SIG-M5 treated with dmso at 0.1 percent for 504 hours (cell line): ENCODE results near the gene LSM5.

Experiments used
- DNase-seq: peaks from one replicate; lab custom pipeline; 2025; ENCODE audit not compliant: unreplicated experiment; lab: John Stamatoyannopoulos, UW

The LSM5 gene

DNA sequence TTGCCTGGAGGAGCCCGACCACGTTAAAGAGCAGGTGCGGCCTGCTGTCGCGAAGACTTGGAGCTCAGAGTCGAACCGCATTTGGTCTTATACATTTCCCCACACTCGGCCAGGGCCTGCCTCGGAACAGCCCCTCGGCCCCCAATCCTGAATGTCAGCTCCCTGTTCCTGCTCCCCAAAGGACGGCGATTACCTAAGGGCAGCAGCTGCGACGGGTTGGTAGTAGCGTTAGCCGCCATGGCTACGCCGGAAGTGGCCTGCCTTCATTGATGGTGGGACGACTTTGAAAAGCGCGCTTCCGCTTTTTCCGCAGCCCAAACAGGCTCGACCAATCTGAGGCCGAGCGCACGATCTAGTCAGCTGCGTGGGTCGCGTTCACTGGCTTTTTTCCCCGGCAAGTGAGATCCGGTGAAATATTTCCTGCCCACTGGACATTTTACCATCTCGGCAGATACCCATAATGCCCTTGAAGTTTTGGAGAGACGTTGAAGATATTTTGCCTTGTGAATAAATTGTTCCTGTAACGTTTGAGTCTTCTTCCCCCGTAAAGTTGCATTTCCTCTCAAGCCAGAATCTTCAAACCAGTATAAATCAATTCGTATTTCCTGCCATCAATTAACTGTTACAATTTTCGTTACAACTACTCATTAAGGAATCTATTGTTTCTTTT is at the start of gene LSM5:
Gene LSM5 (minus strand): TSS at position 254 of the 670 bp plus-strand sequence. CDS start 15 bp downstream, at position 239.
- peak; percentile 96 for DNase-seq

DNA sequence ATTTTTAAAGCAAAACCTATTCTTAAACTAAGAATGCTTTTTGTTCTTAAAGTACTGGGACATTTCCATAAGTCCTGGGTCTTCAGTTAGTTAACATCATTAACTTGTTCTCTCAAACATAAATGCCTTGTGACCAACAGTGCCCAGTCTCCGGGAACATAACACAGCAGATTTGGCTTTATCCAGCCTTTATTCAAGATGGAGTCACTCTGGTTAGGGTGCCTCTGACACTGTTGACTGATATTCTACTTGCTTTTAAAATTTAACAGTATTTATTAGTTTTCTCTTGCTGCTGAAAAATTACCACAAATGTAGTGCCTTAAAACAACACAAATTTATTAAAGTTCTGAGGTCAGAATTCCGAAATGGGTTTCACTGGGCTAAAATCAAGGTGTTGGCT is 49.2 kb upstream of the LSM5 start:
- no peak for DNase-seq

DNA sequence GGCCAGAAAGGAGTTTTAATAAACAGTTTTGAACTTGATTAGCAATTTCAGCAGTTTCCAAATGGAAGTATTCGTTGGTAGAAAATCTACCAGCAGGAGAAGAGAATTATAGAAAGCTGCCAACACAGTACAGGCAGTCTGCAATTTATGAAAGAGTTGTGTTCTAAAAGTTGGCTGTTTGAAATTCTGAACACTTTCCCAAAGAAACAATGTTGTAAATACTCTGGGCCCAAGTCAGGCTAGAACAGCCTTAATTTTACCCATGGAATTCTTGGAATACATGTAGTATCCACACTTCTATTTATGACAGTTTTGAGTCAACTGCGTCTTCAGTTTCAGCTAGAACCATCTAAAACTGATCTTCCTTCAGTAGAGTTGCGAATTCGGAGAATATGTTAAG is 47.6 kb upstream of the LSM5 start:
- no peak for DNase-seq

GRCh38 chr7:32536585-32536984 is 46.4 kb upstream of the LSM5 start:
- no peak for DNase-seq

DNA sequence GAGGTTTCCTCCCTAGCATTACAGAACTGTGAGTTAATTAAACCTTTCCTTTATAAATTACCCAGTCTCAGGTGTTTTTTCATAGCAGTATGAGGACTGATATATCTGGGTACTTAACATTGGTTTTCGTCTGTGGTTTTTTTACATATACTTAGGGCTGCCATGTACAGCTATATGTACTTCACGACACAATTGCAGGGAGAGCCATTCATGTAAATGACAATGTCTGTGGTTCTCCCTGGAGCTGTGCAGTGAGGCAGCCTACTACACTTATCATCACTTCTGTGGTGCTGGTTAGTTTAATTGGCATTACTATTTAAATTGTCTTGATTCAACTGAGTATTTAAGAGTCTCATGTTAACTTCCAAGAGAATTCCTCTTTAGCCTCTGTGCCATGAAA is 45.8 kb upstream of the LSM5 start:
- no peak for DNase-seq

DNA sequence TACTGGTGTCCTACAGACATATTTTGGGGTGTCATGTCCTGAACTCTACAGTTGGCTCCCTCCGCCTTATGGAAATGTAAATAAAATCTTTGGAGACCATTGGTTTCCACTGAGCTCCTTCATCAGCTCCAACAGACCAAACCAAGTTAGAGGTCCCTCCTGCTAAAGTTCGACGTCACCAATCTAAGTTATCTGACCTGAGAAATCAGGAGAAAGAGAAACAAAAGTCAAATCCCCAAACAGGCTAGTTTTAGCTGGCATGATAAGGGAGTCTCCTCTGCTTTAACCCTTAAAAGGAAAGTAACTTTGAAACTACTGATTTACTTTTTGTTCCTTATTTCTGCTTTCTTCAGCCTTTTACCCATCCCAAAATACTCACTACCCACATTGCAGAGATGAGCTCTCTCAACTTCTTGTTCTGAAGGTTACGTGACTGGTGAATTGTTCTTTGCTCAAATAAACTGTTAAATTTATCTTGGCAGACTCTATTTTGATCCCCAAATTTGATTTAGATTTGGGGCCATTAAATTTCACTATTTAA is 45.1 kb upstream of the LSM5 start:
- DNase-seq, result peak; percentile 53

DNA sequence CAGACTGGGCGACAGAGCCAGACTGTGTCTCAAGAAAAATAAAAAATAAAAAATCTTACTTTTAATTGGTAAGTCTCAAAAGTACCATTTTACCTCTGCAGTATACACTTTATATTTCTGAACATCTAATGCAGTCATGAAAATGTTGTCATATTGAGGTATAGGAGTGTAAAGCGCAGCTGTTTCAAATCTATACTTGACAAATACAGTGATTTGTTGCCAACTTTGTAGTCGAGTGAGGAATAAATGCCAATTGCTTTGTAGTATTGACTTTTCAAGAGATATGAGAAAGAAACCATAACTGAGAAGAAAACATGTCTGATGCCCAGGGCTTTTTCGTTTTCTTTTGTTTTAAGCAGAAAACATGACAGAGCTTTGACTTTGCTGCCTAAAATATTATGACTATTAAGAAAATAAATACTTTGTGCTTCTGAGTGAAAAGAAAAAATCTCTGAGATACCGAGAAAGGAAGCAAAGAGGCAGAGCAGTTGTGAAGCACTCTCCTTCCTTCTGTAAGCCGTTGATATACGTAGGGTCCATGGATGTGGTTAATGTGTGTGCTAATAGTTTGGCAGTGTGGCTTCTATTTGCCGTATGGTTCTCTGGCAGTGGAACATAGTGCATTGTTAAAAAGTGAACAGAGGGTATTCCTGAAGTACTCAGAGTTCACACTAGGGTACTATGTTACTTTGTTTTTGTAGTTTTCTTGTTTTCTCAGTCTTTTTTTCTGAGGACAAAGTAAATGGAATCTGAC is 43.3 kb upstream of the LSM5 start:
- DNase-seq, result no peak

- DNase-seq, result no peak
Measured at GRCh38 chr7:32532716-32533115, 42.5 kb upstream of the LSM5 start.

DNA sequence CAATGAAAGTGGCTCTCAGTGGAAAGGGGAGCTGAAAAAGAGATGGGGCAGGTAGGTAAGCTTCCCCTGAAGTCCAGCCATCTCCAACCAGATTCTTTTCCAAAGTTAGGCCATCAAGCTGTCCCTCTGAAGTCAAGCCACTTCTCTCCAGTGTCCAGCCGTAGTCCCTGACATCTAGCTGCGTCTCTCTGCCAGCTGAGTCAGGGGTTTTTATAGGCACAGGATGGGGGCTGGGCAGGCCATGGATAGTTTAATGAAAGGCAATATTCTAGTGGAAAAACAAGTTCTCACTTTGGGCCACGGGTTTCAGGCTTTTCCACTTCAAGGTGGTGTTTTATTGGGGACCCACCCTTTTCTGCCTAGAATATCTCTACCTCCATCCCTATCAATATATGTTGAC is 41.9 kb upstream of the LSM5 start:
- DNase-seq, result no peak

DNA sequence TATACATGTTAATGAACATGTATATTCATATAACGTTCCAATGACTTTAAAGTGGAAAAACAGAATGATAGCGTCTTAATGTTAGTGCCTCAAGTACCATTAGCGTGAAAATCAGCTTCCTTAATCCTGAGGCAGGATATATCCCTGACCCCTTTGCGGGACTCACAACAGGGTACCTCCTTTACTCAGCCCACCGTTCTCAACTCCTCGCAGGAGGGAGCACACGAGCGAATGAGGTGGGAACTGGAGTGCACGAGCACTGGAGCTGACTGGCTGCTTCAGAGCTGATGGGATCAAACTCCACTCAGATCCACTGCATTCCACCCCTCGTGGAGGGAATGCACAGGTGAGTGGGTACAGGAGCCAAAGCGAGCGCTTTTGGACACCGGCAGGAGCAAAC is 41.2 kb upstream of the LSM5 start:
- no peak for DNase-seq

- no peak for DNase-seq
Measured at GRCh38 chr7:32525839-32526238, 35.7 kb upstream of the LSM5 start.

- DNase-seq, result no peak
Measured at GRCh38 chr7:32524631-32525030, 34.5 kb upstream of the LSM5 start.

- no peak for DNase-seq
Measured at GRCh38 chr7:32522746-32523530, 32.8 kb upstream of the LSM5 start.

DNA sequence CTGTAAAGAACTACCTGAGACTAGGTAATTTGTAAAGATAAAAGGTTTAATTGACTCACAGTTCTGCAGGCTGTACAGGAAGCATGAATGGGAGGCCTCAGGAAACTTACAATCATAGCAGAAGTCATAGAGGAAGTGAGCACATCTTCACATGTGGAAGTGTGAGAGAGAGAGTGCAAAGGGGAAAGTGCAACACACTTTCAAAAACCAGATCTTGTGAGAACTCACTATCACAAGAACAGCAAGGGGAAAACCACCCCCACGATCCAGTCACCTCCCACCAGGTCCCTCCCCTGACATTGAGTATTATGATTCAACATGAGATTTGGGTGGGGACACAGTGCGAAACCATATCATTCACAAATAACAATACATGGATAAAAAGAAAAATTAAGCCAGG is 29.6 kb upstream of the LSM5 start:
- DNase-seq, result no peak

GRCh38 chr7:32518534-32519140 is 28.5 kb upstream of the LSM5 start:
- no peak for DNase-seq

DNA sequence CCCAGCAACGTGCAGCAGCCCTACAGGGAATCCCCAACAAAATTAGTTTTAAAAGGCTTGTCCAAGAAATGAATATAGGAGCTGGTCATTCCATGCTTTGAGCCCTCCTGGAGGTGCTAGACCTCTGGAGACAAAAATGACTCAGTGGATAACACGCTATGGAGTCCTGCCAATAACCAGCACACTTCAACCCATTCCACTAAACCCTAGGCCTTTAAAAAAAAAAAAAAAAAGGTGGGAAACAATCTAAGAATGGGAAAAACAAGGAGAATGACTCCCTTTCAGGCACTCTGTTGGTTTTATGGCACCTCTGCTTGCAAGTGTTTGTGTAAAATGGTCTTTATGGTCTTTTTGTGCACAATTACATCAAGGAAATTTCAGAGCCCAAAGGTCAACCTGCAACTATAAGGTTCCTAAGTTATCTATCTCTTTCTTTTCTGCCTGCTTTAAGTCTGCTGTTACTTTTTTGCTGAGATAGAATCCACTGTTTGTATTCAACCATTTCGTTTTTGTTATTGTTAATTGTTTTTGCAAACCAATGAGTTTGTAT is 26.4 kb upstream of the LSM5 start:
- no peak for DNase-seq

GRCh38 chr7:32515890-32516550 is 25.8 kb upstream of the LSM5 start:
- no peak for DNase-seq

- DNase-seq, result no peak
Measured at GRCh38 chr7:32513210-32513609, 23.0 kb upstream of the LSM5 start.

- no peak for DNase-seq
Measured at GRCh38 chr7:32511791-32512190, 21.6 kb upstream of the LSM5 start.

- DNase-seq, result no peak
Measured at GRCh38 chr7:32507414-32507813, 17.2 kb upstream of the LSM5 start.
